HCT116 (cell line): ENCODE data around the gene ZNF26. TPM values are rescaled to one million over a fixed set of nuclear protein-coding genes. Genes with fewer than 3 reads are reported as not detected.

ENCODE experiments used
- ATAC-seq: fragments of 200-7000 bp; cut with Tn5 transposase; 2 replicates; pipeline ENCODE4 v1.9.1; 2020; ENCODE audit warnings: mild to moderate bottlenecking, moderate library complexity
- BruUV-seq: library from RNA; stranded (reverse); fragments of 400-500 nt; replicated peaks from 2 replicates; lab custom pipeline; 2021; lab: Mats Ljungman, UMichigan
- CTCF ChIA-PET: fragments of 300-600 bp; sonication (Branson Sonifier 250); formaldehyde crosslinking; loops from one replicate; lab custom pipeline; 2021; ENCODE audit warnings: antibody characterized with exemption; lab: Charles Lee
- POLR2A ChIA-PET: fragments of 300-600, 350-600 bp; sonication (Branson Sonifier 250); formaldehyde crosslinking; loops from one replicate; lab custom pipeline; 2021; ENCODE audit warnings: antibody characterized with exemption; lab: Charles Lee
- RAD21 ChIA-PET, 2 experiments: fragments of 300-600 bp; sonication (Branson Sonifier 250); formaldehyde crosslinking; loops; one replicate each; lab custom pipeline; 2023; ENCODE audit warnings: low total read pairs in 2 of 2; ENCODE audit not compliant: uncharacterized antibody in 2 of 2, unreplicated experiment in 2 of 2, low non-redundant PET in 1 of 2; lab: Charles Lee
- DNase-seq: peaks from one replicate; pipeline ENCODE4 v3.0.0-alpha.2; 2010; ENCODE audit warnings: low read depth, low spot score
- H2AFZ ChIP-seq: fragments of 200-600 bp; shearing (Covaris generic), sonication (generic); 2 replicates; pipeline ENCODE4 v1.6.1; 2017; ENCODE audit warnings: low read depth, mixed run types, mixed read lengths, antibody characterized with exemption, low read length; ENCODE audit not compliant: poor library complexity, severe bottlenecking
- H3K27ac ChIP-seq: 2 replicates; pipeline ENCODE4 v1.5.1; 2012; ENCODE audit warnings: low read depth, low read length
- H3K27me3 ChIP-seq: fragments of 200-600 bp; sonication (generic); 2 replicates; pipeline ENCODE4 v1.6.1; 2016; ENCODE audit warnings: mixed run types, low read length, mixed read lengths; ENCODE audit not compliant: insufficient read depth
- H3K36me3 ChIP-seq, 2 experiments: fragments of 200-500 bp in 1 of 2; fragments of 200-600 bp in 1 of 2; sonication (Bioruptor generic) in 1 of 2; sonication (generic) in 1 of 2; 2 replicates each; pipeline versions ENCODE4 v1.5.1 to v1.6.1; 2014 to 2016; ENCODE audit warnings: low read length in 2 of 2, inconsistent platforms in 1 of 2, mixed read lengths in 1 of 2, mixed run types in 1 of 2; ENCODE audit not compliant: insufficient read depth in 2 of 2, control insufficient read depth in 1 of 2
- H3K4me1 ChIP-seq, 2 experiments: fragments of 200-600 bp in 1 of 2; sonication (generic) in 1 of 2; 2 replicates each; pipeline versions ENCODE4 v1.5.1 to v1.6.1; 2012 to 2017; ENCODE audit warnings: low read length in 2 of 2, inconsistent platforms in 1 of 2, mild to moderate bottlenecking in 1 of 2, mixed read lengths in 1 of 2, mixed run types in 1 of 2, moderate library complexity in 1 of 2; ENCODE audit not compliant: insufficient read depth in 2 of 2, control insufficient read depth in 1 of 2
- H3K4me2 ChIP-seq: fragments of 200-600 bp; sonication (generic); 2 replicates; pipeline ENCODE4 v1.6.1; 2017; ENCODE audit warnings: mixed run types, low read length, mixed read lengths
- H3K4me3 ChIP-seq, 2 experiments: fragments of 200-600 bp in 1 of 2; sonication (generic) in 1 of 2; replicated peaks in 1 of 2; 2 replicates each; pipeline ENCODE4 v1.5.1; 2011 to 2016; ENCODE audit warnings: low read length in 2 of 2, control low read depth in 1 of 2, low read depth in 1 of 2, mild to moderate bottlenecking in 1 of 2, mixed read lengths in 1 of 2, mixed run types in 1 of 2
- H3K79me2 ChIP-seq: fragments of 200-600 bp; sonication (generic); 2 replicates; pipeline ENCODE4 v1.6.1; 2017; ENCODE audit warnings: mild to moderate bottlenecking, mixed run types, low read length, moderate library complexity, mixed read lengths; ENCODE audit not compliant: insufficient read depth
- H3K9ac ChIP-seq: fragments of 200-600 bp; sonication (generic); 2 replicates; pipeline ENCODE4 v1.6.1; 2016; ENCODE audit warnings: low read length, mixed read lengths
- H3K9me2 ChIP-seq: fragments of 200-600 bp; sonication (generic), shearing (Covaris generic); 2 replicates; pipeline ENCODE4 v1.6.1; 2017; ENCODE audit warnings: mixed run types, mild to moderate bottlenecking, moderate library complexity; ENCODE audit not compliant: insufficient read depth
- H3K9me3 ChIP-seq, 2 experiments: fragments of 200-500 bp in 1 of 2; fragments of 200-600 bp in 1 of 2; sonication (Bioruptor generic) in 1 of 2; sonication (generic) in 1 of 2; 2 replicates each; pipeline ENCODE4 v1.6.1; 2014 to 2017; ENCODE audit warnings: low read length in 2 of 2, mixed read lengths in 2 of 2, inconsistent platforms in 1 of 2, low read depth in 1 of 2, mild to moderate bottlenecking in 1 of 2, mixed run types in 1 of 2, moderate library complexity in 1 of 2; ENCODE audit not compliant: control insufficient read depth in 1 of 2, insufficient read depth in 1 of 2
- H4K20me1 ChIP-seq: fragments of 200-600 bp; sonication (generic), shearing (Covaris generic); 2 replicates; pipeline ENCODE4 v1.6.1; 2017; ENCODE audit warnings: mixed run types, mild to moderate bottlenecking, moderate library complexity; ENCODE audit not compliant: insufficient read depth
- CBX3 ChIP-seq: IDR thresholded peaks from 2 replicates; pipeline ENCODE4 v1.6.1; 2012; ENCODE audit warnings: low read depth
- ELF1 ChIP-seq: IDR thresholded peaks from 2 replicates; pipeline ENCODE4 v1.6.1; 2012; ENCODE audit warnings: low read depth, borderline replicate concordance
- RAD21 ChIP-seq: IDR thresholded peaks from 2 replicates; pipeline ENCODE4 v1.6.1; 2012; ENCODE audit warnings: low read depth, mild to moderate bottlenecking
- SIN3A ChIP-seq: IDR thresholded peaks from 2 replicates; pipeline ENCODE4 v1.6.1; 2012; ENCODE audit warnings: low read depth
- SRF ChIP-seq: IDR thresholded peaks from 2 replicates; pipeline ENCODE4 v1.6.1; 2012; ENCODE audit warnings: low read depth
- YY1 ChIP-seq: IDR thresholded peaks from 2 replicates; pipeline ENCODE4 v1.6.1; 2011; ENCODE audit warnings: low read length, low read depth, moderate library complexity, mild to moderate bottlenecking; ENCODE audit not compliant: insufficient replicate concordance; ENCODE audit errors: extremely low read depth
- intact Hi-C: fragments of 100-400 bp; cut with micrococcal nuclease; formaldehyde crosslinking; loops from 2 replicates; pipeline ENCODE4 v1.10.0; 2022
- total RNA-seq: library from RNA; stranded (reverse); gene quantifications from one replicate; pipeline ENCODE4 v1.2.1, GENCODE V29; 2021; ENCODE audit not compliant: unreplicated experiment
- TF ChIP-seq, protein P1 (sequence below): IDR thresholded peaks from 2 replicates; pipeline ENCODE4 v1.6.1; 2012; ENCODE audit warnings: low read depth
- TF ChIP-seq, protein P2 (sequence below): IDR thresholded peaks from 2 replicates; pipeline ENCODE4 v1.6.1; 2012
- TF ChIP-seq, protein P3 (sequence below), 3 experiments: fragments of 200-600 bp in 1 of 3; sonication (generic) in 1 of 3; IDR thresholded peaks in 2 of 3; conservative IDR thresholded peaks in 1 of 3; 2 replicates each; pipeline ENCODE4 v1.5.1; 2012 to 2017; ENCODE audit warnings: low read depth in 2 of 3, low read length in 2 of 3, antibody characterized with exemption in 1 of 3, borderline replicate concordance in 1 of 3, control low read depth in 1 of 3, mild to moderate bottlenecking in 1 of 3, mixed read lengths in 1 of 3, mixed run types in 1 of 3, moderate library complexity in 1 of 3; ENCODE audit not compliant: insufficient read depth in 1 of 3
- TF ChIP-seq, protein P4 (sequence below): IDR thresholded peaks from 2 replicates; pipeline ENCODE4 v1.6.1; 2012

ZNF26 gene
- total RNA-seq, 1 experiment from 2014 or later = 4.4 TPM

DNA sequence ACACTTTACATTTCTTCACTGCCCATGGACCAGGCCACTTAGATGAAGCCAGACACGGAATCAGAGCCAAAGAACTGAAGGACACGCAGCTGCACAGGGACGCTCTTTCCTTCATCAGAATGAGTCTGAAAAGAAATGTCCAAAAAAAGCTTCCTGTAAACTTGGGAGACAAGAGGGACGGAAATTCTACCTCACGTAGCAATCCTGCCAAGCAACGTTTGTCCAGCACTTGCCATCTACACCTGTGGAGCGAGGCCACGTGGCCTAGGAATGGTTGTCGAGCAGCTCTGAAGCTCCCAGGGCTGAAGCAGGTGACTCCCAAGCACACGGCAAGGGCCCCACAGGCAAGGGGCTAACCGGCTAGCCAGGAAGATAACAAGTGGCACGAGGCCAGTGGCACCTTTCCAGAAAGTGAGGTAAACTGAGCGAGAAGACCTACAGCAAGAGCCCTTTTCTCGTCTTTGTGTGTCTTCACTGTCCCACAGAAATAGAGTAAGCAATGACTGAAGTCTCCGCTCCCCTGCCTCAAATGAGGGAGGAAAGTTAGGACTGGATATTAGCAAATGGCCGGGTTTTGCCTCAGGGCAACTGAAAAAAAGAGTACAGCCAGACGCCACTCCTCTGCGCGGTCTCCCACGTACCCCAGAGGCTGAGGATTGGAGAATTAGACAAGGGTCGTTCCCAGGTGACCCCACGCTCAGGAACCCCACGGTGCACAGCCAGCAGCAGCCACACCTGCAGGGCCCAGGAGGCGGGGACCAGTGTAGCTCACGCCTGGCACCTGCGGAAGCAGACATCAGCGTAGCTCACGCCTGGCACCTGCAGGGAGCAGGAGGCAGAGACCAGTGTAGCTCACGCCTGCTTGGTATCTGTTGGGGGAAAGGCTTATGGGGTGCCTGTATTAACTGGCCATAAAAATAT lies 37.8 kb upstream of the ZNF26 start:
- Histone ChIP-seq H3K27me3 (no peaks in the 10 kb centered on the region), H3K4me2 (no peak overlapping the region), H2AFZ (no peak overlapping the region), H3K9me2 (no peaks in the 10 kb centered on the region), H3K79me2 (no peaks in the 10 kb centered on the region), H3K9ac (no peak overlapping the region), H3K4me3 (no peak overlapping the region), H4K20me1 (no peaks in the 10 kb centered on the region), H3K9me3 (peaks cover 12 to 20% of the 10 kb centered on the region in 2 experiments; a peak in 2 of 4 replicates), H3K27ac (no peak overlapping the region), H3K4me1 (no peaks in the 10 kb centered on the region), H3K36me3 (no peaks in the 10 kb centered on the region)
- ChIA-PET POLR2A (no interaction called here), RAD21 (no interaction called here), CTCF (no interaction called here)
- DNase-seq (no peak), ATAC-seq (no peak)
- TF ChIP-seq SIN3A (no peak), ELF1 (no peak), RAD21 (no peak), YY1 (no peak), CBX3 (no peak), SRF (no peak)
- TF ChIP-seq, protein P1, sequence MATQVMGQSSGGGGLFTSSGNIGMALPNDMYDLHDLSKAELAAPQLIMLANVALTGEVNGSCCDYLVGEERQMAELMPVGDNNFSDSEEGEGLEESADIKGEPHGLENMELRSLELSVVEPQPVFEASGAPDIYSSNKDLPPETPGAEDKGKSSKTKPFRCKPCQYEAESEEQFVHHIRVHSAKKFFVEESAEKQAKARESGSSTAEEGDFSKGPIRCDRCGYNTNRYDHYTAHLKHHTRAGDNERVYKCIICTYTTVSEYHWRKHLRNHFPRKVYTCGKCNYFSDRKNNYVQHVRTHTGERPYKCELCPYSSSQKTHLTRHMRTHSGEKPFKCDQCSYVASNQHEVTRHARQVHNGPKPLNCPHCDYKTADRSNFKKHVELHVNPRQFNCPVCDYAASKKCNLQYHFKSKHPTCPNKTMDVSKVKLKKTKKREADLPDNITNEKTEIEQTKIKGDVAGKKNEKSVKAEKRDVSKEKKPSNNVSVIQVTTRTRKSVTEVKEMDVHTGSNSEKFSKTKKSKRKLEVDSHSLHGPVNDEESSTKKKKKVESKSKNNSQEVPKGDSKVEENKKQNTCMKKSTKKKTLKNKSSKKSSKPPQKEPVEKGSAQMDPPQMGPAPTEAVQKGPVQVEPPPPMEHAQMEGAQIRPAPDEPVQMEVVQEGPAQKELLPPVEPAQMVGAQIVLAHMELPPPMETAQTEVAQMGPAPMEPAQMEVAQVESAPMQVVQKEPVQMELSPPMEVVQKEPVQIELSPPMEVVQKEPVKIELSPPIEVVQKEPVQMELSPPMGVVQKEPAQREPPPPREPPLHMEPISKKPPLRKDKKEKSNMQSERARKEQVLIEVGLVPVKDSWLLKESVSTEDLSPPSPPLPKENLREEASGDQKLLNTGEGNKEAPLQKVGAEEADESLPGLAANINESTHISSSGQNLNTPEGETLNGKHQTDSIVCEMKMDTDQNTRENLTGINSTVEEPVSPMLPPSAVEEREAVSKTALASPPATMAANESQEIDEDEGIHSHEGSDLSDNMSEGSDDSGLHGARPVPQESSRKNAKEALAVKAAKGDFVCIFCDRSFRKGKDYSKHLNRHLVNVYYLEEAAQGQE = no peak
- TF ChIP-seq, protein P2, sequence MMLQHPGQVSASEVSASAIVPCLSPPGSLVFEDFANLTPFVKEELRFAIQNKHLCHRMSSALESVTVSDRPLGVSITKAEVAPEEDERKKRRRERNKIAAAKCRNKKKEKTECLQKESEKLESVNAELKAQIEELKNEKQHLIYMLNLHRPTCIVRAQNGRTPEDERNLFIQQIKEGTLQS = no peak
- TF ChIP-seq, protein P3, sequence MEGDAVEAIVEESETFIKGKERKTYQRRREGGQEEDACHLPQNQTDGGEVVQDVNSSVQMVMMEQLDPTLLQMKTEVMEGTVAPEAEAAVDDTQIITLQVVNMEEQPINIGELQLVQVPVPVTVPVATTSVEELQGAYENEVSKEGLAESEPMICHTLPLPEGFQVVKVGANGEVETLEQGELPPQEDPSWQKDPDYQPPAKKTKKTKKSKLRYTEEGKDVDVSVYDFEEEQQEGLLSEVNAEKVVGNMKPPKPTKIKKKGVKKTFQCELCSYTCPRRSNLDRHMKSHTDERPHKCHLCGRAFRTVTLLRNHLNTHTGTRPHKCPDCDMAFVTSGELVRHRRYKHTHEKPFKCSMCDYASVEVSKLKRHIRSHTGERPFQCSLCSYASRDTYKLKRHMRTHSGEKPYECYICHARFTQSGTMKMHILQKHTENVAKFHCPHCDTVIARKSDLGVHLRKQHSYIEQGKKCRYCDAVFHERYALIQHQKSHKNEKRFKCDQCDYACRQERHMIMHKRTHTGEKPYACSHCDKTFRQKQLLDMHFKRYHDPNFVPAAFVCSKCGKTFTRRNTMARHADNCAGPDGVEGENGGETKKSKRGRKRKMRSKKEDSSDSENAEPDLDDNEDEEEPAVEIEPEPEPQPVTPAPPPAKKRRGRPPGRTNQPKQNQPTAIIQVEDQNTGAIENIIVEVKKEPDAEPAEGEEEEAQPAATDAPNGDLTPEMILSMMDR (IDR thresholded peaks at IDR 0.05 in 2 of 3, conservative IDR thresholded peaks at IDR 0.05 in 1 of 3; ENCODE audit: borderline replicate concordance in 1 of 3, insufficient read depth in 1 of 3, low read depth in 2 of 3, low read length in 2 of 3) = no peak
- TF ChIP-seq, protein P4, sequence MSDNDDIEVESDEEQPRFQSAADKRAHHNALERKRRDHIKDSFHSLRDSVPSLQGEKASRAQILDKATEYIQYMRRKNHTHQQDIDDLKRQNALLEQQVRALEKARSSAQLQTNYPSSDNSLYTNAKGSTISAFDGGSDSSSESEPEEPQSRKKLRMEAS = no peak
- no TSS peak for BruUV-seq
- intact Hi-C loops = no loop called here
